HL-60/S4 treated with retinoic acid at 250 ng/mL for 4 days and 3 days (cell line): ENCODE data around the gene SGCA.

ENCODE experiments used
- in situ Hi-C: fragments of 300-500 bp; cut with MboI; formaldehyde crosslinking; loops from 2 replicates; pipeline ENCODE4 v1.7.0; 2022; ENCODE audit warnings: low sequenced_read_pairs

The SGCA gene

GRCh38 chr17:50149091-50149416 lies 16.8 kb upstream of the SGCA start:
- in situ Hi-C loops, result no loop called here

DNA sequence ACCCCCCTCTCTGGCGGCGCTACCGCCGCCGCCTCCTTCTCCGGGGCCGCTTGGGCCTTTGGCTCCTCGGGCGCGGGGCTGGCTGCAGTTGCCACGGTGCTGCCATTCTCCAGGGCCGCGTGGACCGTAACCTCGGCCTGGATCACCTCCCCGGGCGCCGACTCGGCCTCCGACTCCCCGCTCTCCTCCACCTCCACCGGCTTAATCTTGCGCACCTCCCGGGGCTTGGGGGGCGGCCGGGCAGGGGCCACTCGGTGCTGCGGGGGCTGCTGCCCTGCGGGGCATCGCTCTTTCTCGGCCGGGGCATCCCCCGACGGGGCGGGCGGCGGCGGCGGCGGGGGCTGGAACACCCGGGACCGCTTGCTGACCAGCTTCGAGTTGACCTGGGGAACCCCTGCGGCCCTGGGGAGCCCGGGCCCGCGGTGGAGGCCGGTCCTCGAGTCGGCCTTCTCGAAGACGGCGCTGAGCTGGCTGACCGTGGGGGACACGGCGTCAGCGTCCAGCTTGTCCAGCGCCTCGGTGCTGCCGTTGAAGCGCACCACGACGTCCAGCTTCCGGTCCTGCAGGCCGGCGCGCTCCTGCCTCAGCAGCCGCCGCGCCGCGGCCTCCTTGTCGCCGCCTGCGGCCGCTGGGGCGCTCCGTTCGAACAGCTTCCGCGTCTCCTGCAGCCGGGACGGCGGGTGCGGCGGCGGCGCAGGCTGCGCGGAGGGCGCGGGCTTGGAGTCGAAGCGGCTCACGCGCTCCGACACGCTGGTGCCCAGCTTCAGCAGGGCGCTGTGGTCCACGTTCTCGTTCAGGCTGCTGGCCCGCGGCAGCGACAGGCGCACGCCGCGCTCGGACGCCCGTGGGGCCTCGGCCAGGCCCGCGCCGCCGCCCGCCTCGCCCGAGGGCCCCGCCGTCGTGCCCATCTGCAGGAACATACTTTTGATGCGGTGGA lies 16.1 kb upstream of the SGCA start:
- in situ Hi-C loops, result no loop called here

GRCh38 chr17:50150354-50151040 lies 15.3 kb upstream of the SGCA start, which contains the start of gene PPP1R9B:
Gene PPP1R9B, minus strand, starts transcription at chr17:50150677. Its CDS starts 164 bp downstream, at chr17:50150513.
- in situ Hi-C loops, result no loop called here

DNA sequence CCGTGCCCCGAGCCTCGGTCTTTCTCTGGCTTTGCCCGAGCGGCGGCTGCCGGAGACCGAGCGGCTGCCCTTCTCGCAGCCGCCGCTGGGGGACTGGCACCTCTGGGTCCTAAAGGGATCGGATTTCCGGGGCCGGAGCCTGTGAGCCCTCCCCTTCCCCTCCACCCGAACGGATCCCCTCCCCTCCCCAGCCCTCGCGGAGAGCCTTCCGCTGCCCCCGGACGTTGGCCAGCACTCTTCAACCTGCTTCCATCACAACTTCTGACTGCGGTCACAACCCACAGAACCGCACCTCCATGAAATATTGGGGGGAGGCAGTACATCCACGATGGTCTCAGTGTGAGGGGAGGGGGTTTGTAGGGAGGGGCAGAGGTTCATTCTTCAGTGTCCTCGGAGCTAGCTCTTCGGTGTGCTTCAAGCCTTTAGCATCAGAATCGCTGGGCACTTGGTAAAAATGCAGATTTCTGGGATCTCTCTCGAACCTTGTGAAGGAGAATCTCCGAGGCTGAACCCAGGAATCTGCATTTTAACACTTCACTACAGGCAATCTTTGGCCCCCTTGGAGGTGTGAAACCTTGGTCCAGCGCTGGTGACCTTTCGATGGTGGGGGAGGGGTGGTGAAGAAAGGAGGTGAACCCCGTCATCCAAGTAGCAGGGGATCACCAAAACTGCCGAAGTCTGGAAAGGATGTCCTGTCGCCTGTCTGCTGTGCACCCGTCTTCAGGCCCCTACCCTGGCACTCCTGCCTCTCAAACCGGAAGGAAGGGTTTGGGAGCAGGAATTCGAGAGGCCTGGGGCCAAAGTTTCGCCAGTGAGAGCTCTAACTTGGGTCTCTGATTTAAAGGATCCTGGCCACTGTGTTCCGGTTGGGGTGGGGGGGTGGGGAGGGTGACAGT lies 14.5 kb upstream of the SGCA start:
- in situ Hi-C loops, result no loop called here

GRCh38 chr17:50151937-50152547 lies 13.8 kb upstream of the SGCA start:
- in situ Hi-C loops, result no loop called here

GRCh38 chr17:50152736-50153135 lies 13.1 kb upstream of the SGCA start:
- in situ Hi-C loops, result no loop called here

DNA sequence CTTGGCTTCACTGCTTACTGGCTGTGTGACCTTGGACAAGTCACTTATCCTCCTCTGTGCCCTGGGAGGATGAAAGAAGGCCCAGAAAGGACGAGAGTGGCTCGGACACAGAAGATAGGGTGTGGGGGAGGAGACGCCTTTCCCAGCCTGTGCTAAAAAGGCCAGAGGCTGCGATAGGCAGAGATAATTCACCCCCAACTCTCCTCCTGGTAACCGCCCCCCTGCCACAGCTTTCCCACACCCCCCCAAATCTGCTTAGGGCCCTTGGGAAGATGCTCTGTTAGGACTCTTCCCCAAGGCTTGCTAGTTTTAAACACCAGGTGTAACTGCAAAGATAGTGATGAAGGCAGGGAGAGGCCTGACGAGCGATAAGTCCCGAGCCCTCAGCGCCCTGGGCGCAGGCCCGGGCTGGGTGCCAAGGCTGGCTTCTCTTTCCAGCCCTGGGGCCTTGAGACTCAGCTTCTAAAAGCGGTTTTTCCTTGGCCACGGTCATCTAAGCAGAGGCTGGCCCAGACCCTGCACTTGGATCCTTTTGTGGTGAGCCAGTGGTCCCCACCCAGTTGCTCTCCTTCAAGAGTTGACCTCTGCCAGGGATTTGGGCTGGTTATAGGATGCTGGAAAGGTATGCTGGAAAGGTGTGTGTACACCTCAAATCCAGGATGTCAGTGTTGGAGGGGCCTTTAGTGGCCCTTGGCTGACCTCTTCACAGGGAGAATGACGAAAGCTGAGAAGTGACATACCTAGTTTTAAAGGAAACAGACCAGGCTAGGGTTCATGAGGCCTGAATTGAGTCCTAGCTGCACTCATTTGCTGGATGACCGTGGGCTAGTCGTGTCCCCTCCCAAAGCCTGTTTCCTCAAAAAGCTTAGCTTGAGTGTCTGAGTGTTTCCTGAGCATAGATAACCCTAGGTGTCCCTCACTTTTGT lies 11.9 kb upstream of the SGCA start:
- in situ Hi-C loops, result no loop called here

GRCh38 chr17:50154604-50155003 lies 11.2 kb upstream of the SGCA start:
- in situ Hi-C loops, result no loop called here

DNA sequence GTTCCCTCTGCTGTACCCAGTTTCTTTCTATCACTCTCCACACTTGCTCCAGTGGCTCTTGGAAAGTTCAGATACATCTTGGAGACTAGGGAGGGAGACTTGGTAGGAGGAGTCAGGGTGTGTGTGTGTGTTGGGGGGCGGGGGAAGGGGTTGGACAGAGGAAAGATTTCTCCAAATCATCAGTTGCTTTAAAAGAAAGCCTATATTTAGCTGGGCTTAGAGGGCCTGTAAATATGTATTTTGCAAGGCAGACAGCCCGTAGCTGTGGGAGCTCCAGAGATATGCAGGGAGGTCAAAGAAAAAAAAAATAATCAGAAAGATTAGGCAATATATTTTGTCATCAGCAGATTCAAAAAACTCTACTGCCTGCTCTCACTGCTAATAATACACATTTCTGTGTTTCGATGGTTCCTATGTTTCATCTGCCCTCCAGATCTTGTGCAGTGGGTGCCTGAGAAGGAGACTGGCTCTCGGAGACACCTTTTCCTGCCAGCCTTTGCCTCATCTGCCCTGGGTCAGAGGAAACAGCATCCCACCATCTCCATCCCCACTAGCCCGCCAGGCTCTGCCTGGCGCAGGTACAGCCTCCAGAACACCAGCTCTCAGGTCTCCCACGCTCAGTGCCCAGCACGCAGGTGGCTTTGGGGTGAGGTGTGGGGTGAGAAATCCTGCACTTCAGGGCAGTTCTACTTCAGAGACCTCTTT lies 10.5 kb upstream of the SGCA start:
- in situ Hi-C loops, result no loop called here

DNA sequence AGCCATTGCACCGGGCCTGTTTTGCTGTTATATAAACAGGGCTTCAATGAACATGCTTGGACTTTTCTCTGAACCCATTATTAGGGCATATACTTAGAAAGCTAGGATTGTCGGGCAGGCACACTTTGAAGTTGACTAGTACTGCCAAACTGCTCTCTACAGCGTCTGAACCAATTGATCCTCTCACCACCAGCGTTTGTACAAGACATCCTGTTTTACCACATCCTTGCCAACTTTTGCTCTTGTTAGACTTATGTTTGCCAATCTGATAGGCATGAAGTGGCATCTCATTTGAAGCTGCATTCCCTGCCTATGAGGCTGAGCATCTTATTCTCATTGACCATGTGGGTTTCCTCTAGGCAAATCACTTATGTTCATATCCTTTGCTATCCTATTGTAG lies 7.9 kb upstream of the SGCA start:
- in situ Hi-C loops, result no loop called here

GRCh38 chr17:50161023-50161910 lies 4.5 kb upstream of the SGCA start:
- in situ Hi-C loops, result no loop called here

DNA sequence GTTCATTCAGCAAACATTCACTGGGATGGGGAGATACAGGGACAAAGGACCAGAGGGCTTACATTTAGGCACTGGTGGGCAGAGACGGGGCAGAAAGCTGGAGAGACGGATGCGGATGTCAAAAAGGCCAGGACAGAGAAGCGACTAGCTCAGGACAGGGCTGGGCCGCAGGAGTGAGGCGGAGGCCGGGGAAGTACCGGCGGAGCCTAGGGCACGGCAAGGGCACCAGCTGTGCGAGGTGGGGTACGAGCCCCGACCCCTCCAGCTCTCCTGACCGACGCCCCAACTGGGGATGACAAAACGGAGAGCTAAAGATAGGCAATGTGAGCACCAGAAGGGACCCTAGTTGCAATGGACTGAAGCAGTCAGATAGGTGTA lies 3.9 kb upstream of the SGCA start:
- in situ Hi-C loops, result no loop called here

DNA sequence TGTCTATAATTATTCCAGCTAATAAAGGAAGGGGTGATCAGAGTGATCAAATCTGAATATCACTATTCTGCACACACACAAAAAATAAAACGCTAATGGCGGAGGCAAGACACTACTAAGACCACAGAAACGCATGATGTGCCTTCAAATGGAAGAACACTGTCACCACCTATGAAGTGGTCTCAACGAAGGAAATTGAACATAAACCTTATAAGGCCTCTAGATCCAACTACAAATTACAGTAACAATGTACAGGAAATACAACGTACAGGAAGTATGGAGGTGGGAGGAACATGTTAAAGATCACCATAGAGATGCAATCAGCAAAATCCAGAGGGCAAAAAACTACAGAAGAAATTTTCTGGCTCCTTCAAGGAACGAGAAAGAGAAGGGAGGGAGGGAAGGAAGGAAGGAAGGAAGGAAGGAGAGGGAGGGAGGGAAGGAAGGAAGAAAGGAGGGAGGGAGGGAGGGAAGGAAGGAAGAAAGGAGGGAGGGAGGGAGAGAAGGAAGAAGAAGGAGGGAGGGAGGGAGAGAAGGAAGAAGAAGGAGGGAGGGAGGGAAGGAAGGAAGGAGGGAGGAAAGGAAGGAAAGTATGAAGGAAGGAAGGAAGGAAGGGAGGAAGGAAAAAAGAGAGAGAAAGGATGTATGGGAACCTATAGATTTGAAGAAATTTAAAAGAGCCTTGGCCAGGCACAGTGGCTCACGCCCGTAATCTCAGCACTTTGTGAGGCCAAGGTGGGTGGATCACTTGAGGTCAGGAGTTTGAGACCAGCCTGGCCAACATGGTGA lies 3.1 kb upstream of the SGCA start:
- in situ Hi-C loops, result no loop called here

GRCh38 chr17:50163843-50164696 lies 1.7 kb upstream of the SGCA start:
- in situ Hi-C loops, result no loop called here

DNA sequence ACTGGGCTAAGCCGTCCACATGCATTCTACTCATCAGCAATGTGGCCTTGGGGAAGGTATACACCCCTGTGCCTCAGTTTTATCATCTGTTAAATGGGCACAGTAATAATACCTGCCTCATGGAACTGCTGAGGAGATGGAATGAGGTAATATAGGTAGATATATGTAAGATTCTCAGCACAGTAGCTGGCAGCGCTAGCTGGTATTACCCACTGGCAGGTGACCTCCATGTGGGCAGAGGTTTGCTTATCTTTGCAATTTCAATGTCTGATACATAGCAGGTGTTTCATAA lies 1.2 kb upstream of the SGCA start:
- in situ Hi-C loops, result no loop called here

- in situ Hi-C loops, result no loop called here
Measured at GRCh38 chr17:50165066-50165465, 739 bp upstream of the SGCA start.

- in situ Hi-C loops, result no loop called here
Measured at GRCh38 chr17:50165466-50165865, 339 bp upstream of the SGCA start.
